Mucosa of descending colon (tissue), 3 donors: ENCODE data around the gene SART3. TPM values are rescaled to one million over a fixed set of nuclear protein-coding genes. Genes with fewer than 3 reads are reported as not detected.
A peak's percentile ranks its signal among the peaks of the same experiment; 100 is the strongest.
"Not testable (repeated sequence)": the region's sequence is repeated elsewhere in the genome, so short reads cannot be mapped to it uniquely, and the experiment has no call there.

ENCODE experiments used
- ATAC-seq: fragments of 200-7000 bp; cut with Tn5 transposase; one replicate; pipeline ENCODE4 v1.9.1; 2020; ENCODE audit warnings: mild to moderate bottlenecking, moderate library complexity
- DNase-seq, 3 donors: peaks; one replicate each; pipeline ENCODE4 v3.0.0-alpha.2; 2020
- H3K36me3 ChIP-seq: fragments of 200-600 bp; one replicate; pipeline ENCODE4 v1.8.0; 2021; ENCODE audit warnings: low read depth, mild to moderate bottlenecking
- H3K4me1 ChIP-seq: fragments of 200-600 bp; one replicate; pipeline ENCODE4 v1.8.0; 2021; ENCODE audit warnings: low read depth, mild to moderate bottlenecking
- H3K4me3 ChIP-seq: fragments of 200-600 bp; one replicate; pipeline ENCODE4 v1.8.0; 2021; ENCODE audit warnings: mild to moderate bottlenecking
- H3K9me3 ChIP-seq: fragments of 200-600 bp; one replicate; pipeline ENCODE4 v1.8.0; 2021; ENCODE audit warnings: mild to moderate bottlenecking
- CTCF ChIP-seq: fragments of 200-600 bp; IDR thresholded peaks from one replicate; pipeline ENCODE4 v1.8.0; 2022; ENCODE audit warnings: antibody characterized with exemption, mild to moderate bottlenecking
- intact Hi-C, 2 donors: fragments of 100-400 bp; cut with DNase I in 1 of 2; cut with micrococcal nuclease in 1 of 2; formaldehyde crosslinking; loops; one replicate each; pipeline versions ENCODE4 v1.11.0 to v1.11.1; 2022; cut with DNase I, micrococcal nuclease
- total RNA-seq, 3 donors: library from RNA; stranded (reverse); fragmentation: NEBNext Ultra II Directional in 2 of 3; extraction: Animal tissue kit (Norgen Biotek cat#: 25700) in 2 of 3; gene quantifications; one replicate each; pipeline versions ENCODE4 v1.2.1 to v1.2.4, GENCODE V29; 2021 to 2023
- donor health status: DM: no; HTN: no; CAD: no; lungs with moderate emphysema.
- donor health status: DM: no; HTN: no; CAD: no.
- donor health status: DM: no; HTN: yes; CAD: no.

SART3 gene
- total RNA-seq, 3 donors from 2014 or later = 42.0 to 47.7 (median 47.6) TPM

GRCh38 chr12:108561852-108562347 lies 927 bp upstream of the SART3 start:
- Histone ChIP-seq H3K36me3 (peaks cover 6% of the 10 kb centered on the region), H3K9me3 (no peaks in the 10 kb centered on the region), H3K4me3 (peak overlapping the region; percentile 87), H3K4me1 (peaks cover 49% of the 10 kb centered on the region)
- intact Hi-C loops = loop anchor here (5.0 to 10.0 kb wide), 3 partner anchors 55 to 533 kb away; partner anchors contain the start of genes ALKBH2 (in 1 of the 2) and UNG (in 1 of the 2)
- TF ChIP-seq CTCF = no peak
- DNase-seq (peak in 1 of 3 donors; percentile 27), ATAC-seq (no peak)

- TF ChIP-seq CTCF = no peak
- DNase-seq = no peak
- H3K4me1 ChIP-seq = peaks cover 41% of the 10 kb centered on the region
These were observed 652 bp downstream of the SART3 start for GRCh38 chr12:108560321-108560721.

GRCh38 chr12:108559748-108560147 lies 1.2 kb downstream of the SART3 start:
- peaks cover 4% of the 10 kb centered on the region for H3K36me3 ChIP-seq
- H3K9me3 ChIP-seq = no peaks in the 10 kb centered on the region
- ATAC-seq (no peak), DNase-seq (no peak)
- H3K4me3 ChIP-seq = no peak overlapping the region
- intact Hi-C loops = loop anchor here (5.0 to 10.0 kb wide), 3 partner anchors 58 to 535 kb away; partner anchors contain the start of genes ALKBH2 (in 1 of the 2) and UNG (in 1 of the 2)
- no peak for TF ChIP-seq CTCF
- H3K4me1 ChIP-seq = peaks cover 41% of the 10 kb centered on the region

More at GRCh38 chr12:108560321-108560721, 652 bp downstream of the SART3 start:
- Histone ChIP-seq H3K36me3 (peaks cover 4% of the 10 kb centered on the region), H3K4me3 (peak overlapping the region; percentile 87), H3K9me3 (no peaks in the 10 kb centered on the region)
- ATAC-seq = no peak
- intact Hi-C loops = loop anchor here (5.0 to 10.0 kb wide), 3 partner anchors 57 to 534 kb away; partner anchors contain the start of genes ALKBH2 (in 1 of the 2) and UNG (in 1 of the 2)

GRCh38 chr12:108559007-108559655 lies 1.8 kb downstream of the SART3 start:
- no peak for TF ChIP-seq CTCF
- H3K9me3 ChIP-seq = no peaks in the 10 kb centered on the region
- no peak overlapping the region for H3K4me3 ChIP-seq
- ATAC-seq = no peak
- H3K36me3 ChIP-seq = peaks cover 4% of the 10 kb centered on the region
- intact Hi-C loops = no loop called here
- no peak for DNase-seq
- H3K4me1 ChIP-seq = peaks cover 40% of the 10 kb centered on the region

GRCh38 chr12:108555383-108555782 lies 5.6 kb downstream of the SART3 start:
- DNase-seq, H3K36me3 ChIP-seq, H3K4me3 ChIP-seq, H3K9me3 ChIP-seq, ATAC-seq, intact Hi-C loops: not testable (repeated sequence)
- peaks cover 26% of the 10 kb centered on the region for H3K4me1 ChIP-seq

- Histone ChIP-seq H3K9me3 (no peaks in the 10 kb centered on the region), H3K36me3 (no peaks in the 10 kb centered on the region), H3K4me3 (no peak overlapping the region), H3K4me1 (peaks cover 12% of the 10 kb centered on the region)
- TF ChIP-seq CTCF = no peak
- ATAC-seq = no peak
- no peak for DNase-seq
- intact Hi-C loops = no loop called here
These were observed 7.2 kb downstream of the SART3 start for GRCh38 chr12:108553799-108554198.
